Liver (tissue), 3 donors: ENCODE data around the gene DNAAF1.

Experiments
- CTCF ChIP-seq: fragments of 150-350 bp; IDR thresholded peaks from 2 replicates; pipeline ENCODE4 v1.5.1; 2017; ENCODE audit warnings: improper control_type of control experiment, low read depth, low read length; ENCODE audit not compliant: missing input control
- EGR1 ChIP-seq, 2 donors: IDR thresholded peaks; 2 replicates each; pipeline ENCODE4 v1.6.1; 2016 to 2018; ENCODE audit warnings: antibody characterized with exemption in 2 of 2, low read depth in 2 of 2
- GABPA ChIP-seq, 2 donors: IDR thresholded peaks in 1 of 2; conservative IDR thresholded peaks in 1 of 2; 2 replicates each; pipeline ENCODE4 v1.6.1; 2016; ENCODE audit warnings: antibody characterized with exemption in 2 of 2, mild to moderate bottlenecking in 1 of 2, moderate library complexity in 1 of 2
- JUND ChIP-seq, 2 donors: IDR thresholded peaks; 2 replicates each; pipeline ENCODE4 v1.6.1; 2016; ENCODE audit warnings: antibody characterized with exemption in 2 of 2
- NR2F2 ChIP-seq: IDR thresholded peaks from 2 replicates; pipeline ENCODE4 v1.6.1; 2016; ENCODE audit warnings: antibody characterized with exemption
- RAD21 ChIP-seq, 2 donors: IDR thresholded peaks; 2 replicates each; pipeline ENCODE4 v1.6.1; 2016; ENCODE audit warnings: antibody characterized with exemption in 2 of 2, mild to moderate bottlenecking in 2 of 2
- TAF1 ChIP-seq: conservative IDR thresholded peaks from 2 replicates; pipeline ENCODE4 v1.6.1; 2016; ENCODE audit warnings: antibody characterized with exemption, mild to moderate bottlenecking
- YY1 ChIP-seq: IDR thresholded peaks from 2 replicates; pipeline ENCODE4 v1.6.1; 2016; ENCODE audit warnings: antibody characterized with exemption, mild to moderate bottlenecking
- ZBTB33 ChIP-seq: IDR thresholded peaks from 2 replicates; pipeline ENCODE4 v1.6.1; 2016; ENCODE audit warnings: antibody characterized with exemption
- TF ChIP-seq, protein P1 (sequence below): IDR thresholded peaks from 2 replicates; pipeline ENCODE4 v1.6.1; 2016; ENCODE audit warnings: antibody characterized with exemption
- TF ChIP-seq, protein P2 (sequence below): IDR thresholded peaks from 2 replicates; pipeline ENCODE4 v1.6.1; 2016; ENCODE audit warnings: antibody characterized with exemption, mild to moderate bottlenecking
- donor health status: healthy.
- donor health status: healthy.

GRCh38 chr16:84138824-84139627 lies 6.1 kb upstream of the DNAAF1 start:
- TF ChIP-seq CTCF (no peak), EGR1 (IDR thresholded peaks at IDR 0.05; ENCODE audit: low read depth in 2 of 2) (no peak), ZBTB33 (no peak), TAF1 (no peak), JUND (IDR thresholded peaks at IDR 0.05) (no peak), YY1 (no peak), NR2F2 (no peak), GABPA (IDR thresholded peaks at IDR 0.05 in 1 of 2, conservative IDR thresholded peaks at IDR 0.05 in 1 of 2) (no peak), RAD21 (IDR thresholded peaks at IDR 0.05) (no peak)
- TF ChIP-seq, protein P1, sequence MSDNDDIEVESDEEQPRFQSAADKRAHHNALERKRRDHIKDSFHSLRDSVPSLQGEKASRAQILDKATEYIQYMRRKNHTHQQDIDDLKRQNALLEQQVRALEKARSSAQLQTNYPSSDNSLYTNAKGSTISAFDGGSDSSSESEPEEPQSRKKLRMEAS: no peak
- TF ChIP-seq, protein P2, sequence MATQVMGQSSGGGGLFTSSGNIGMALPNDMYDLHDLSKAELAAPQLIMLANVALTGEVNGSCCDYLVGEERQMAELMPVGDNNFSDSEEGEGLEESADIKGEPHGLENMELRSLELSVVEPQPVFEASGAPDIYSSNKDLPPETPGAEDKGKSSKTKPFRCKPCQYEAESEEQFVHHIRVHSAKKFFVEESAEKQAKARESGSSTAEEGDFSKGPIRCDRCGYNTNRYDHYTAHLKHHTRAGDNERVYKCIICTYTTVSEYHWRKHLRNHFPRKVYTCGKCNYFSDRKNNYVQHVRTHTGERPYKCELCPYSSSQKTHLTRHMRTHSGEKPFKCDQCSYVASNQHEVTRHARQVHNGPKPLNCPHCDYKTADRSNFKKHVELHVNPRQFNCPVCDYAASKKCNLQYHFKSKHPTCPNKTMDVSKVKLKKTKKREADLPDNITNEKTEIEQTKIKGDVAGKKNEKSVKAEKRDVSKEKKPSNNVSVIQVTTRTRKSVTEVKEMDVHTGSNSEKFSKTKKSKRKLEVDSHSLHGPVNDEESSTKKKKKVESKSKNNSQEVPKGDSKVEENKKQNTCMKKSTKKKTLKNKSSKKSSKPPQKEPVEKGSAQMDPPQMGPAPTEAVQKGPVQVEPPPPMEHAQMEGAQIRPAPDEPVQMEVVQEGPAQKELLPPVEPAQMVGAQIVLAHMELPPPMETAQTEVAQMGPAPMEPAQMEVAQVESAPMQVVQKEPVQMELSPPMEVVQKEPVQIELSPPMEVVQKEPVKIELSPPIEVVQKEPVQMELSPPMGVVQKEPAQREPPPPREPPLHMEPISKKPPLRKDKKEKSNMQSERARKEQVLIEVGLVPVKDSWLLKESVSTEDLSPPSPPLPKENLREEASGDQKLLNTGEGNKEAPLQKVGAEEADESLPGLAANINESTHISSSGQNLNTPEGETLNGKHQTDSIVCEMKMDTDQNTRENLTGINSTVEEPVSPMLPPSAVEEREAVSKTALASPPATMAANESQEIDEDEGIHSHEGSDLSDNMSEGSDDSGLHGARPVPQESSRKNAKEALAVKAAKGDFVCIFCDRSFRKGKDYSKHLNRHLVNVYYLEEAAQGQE: no peak
